K562 (cell line): Measurements from ENCODE around the gene ATXN7L1. TPM values are rescaled to one million over a fixed set of nuclear protein-coding genes. Genes with fewer than 3 reads are reported as not detected.

Experiments
- EHMT2 ChIP-seq: fragments of 450-650 bp; IDR thresholded peaks from 2 replicates; pipeline ENCODE4 v1.6.1; 2018; ENCODE audit warnings: antibody characterized with exemption
- ELF1 ChIP-seq: fragments of 200-800 bp; sonication (Bioruptor generic); IDR thresholded peaks from 2 replicates; pipeline ENCODE4 v1.6.1; 2016; ENCODE audit warnings: missing genetic modification characterization, missing compliant biosample characterization
- EP400 ChIP-seq: fragments of 450-650 bp; IDR thresholded peaks from 2 replicates; pipeline ENCODE4 v1.6.1; 2017; ENCODE audit warnings: antibody characterized with exemption, mild to moderate bottlenecking, moderate library complexity
- HMG20A ChIP-seq: fragments of 450-650 bp; formaldehyde crosslinking; conservative IDR thresholded peaks from 2 replicates; pipeline ENCODE4 v1.4.0; 2020; ENCODE audit warnings: mild to moderate bottlenecking, mixed read lengths
- NONO ChIP-seq, 2 experiments: fragments of 200-400 bp in 1 of 2; fragments of 450-650 bp in 1 of 2; formaldehyde crosslinking in 1 of 2; IDR thresholded peaks; 2 replicates each; pipeline ENCODE4 v1.6.1; 2017; ENCODE audit warnings: low read depth in 2 of 2, mild to moderate bottlenecking in 2 of 2, moderate library complexity in 2 of 2, low read length in 1 of 2
- SREBF1 ChIP-seq: fragments of 150-350 bp; IDR thresholded peaks from 2 replicates; pipeline ENCODE4 v1.6.1; 2014; ENCODE audit warnings: antibody characterized with exemption, low read depth, low read length, borderline replicate concordance
- TOE1 ChIP-seq, 2 experiments: fragments of 450-650 bp in 1 of 2; sonication (generic) in 1 of 2; formaldehyde crosslinking in 1 of 2; IDR thresholded peaks; 2 replicates each; pipeline versions ENCODE4 v1.7.1 to v1.8.0; 2016 to 2022; ENCODE audit warnings: borderline replicate concordance in 2 of 2, mild to moderate bottlenecking in 2 of 2, antibody characterized with exemption in 1 of 2, inconsistent platforms in 1 of 2, low read depth in 1 of 2, missing genetic modification reagents in 1 of 2, moderate library complexity in 1 of 2
- ZC3H11A ChIP-seq: IDR thresholded peaks from 2 replicates; pipeline ENCODE4 v1.6.1; 2012; ENCODE audit warnings: low read depth, low read length, improper control_type of control experiment
- ZNF217 ChIP-seq: sonication (generic); formaldehyde crosslinking; IDR thresholded peaks from 2 replicates; pipeline ENCODE4 v1.8.0; 2022; ENCODE audit warnings: mild to moderate bottlenecking, missing genetic modification reagents
- polyA plus RNA-seq, 8 experiments: library from polyadenylated mRNA; depleted of rRNA in 4 of 8; stranded (reverse) in 5 of 8; unstranded in 3 of 8; fragments of >200 nt; fragmentation: Nextera tagmentation in 2 of 8; fragmentation: Illumina TruSeq in 1 of 8; extraction: Ambion mirVana in 2 of 8; extraction: Trizol in 1 of 8; gene quantifications; 2 replicates each; pipeline versions ENCODE4 v1.2.1 to v1.2.3, GENCODE V29; 2011 to 2014; ENCODE audit warnings: inconsistent platforms in 1 of 8, missing spikeins in 1 of 8
- total RNA-seq, 7 experiments: library from RNA; depleted of rRNA in 6 of 7; stranded (reverse); fragments of >200 nt in 6 of 7; fragmentation: Illumina TruSeq in 2 of 7; extraction: Trizol in 2 of 7; gene quantifications; 2 replicates each; pipeline versions ENCODE4 v1.2.1 to v1.2.3, GENCODE V29; 2011 to 2021; ENCODE audit warnings: low replicate concordance in 1 of 7
- TF ChIP-seq, protein P1 (sequence below): IDR thresholded peaks from 2 replicates; pipeline ENCODE4 v1.6.1; 2016; ENCODE audit warnings: missing genetic modification characterization, missing compliant biosample characterization
- TF ChIP-seq, protein P2 (sequence below), 2 experiments: fragments of 450-650 bp; conservative IDR thresholded peaks; 2 replicates each; pipeline ENCODE4 v1.6.1; 2017; ENCODE audit warnings: mild to moderate bottlenecking in 2 of 2, moderate library complexity in 2 of 2
- TF ChIP-seq, protein P3 (sequence below): fragments of 450-650 bp; IDR thresholded peaks from 2 replicates; pipeline ENCODE4 v1.7.0; 2016; ENCODE audit warnings: borderline replicate concordance
- TF ChIP-seq, protein P4 (sequence below): fragments of 450-650 bp; IDR thresholded peaks from 2 replicates; pipeline ENCODE4 v1.6.1; 2016; ENCODE audit warnings: missing biosample characterization, missing genetic modification characterization
- TF ChIP-seq, protein P5 (sequence below), 2 experiments: fragments of 450-650 bp; IDR thresholded peaks; 2 replicates each; pipeline ENCODE4 v1.6.1; 2018; ENCODE audit warnings: mild to moderate bottlenecking in 2 of 2, low read depth in 1 of 2; ENCODE audit not compliant: partially characterized antibody in 2 of 2

Gene ATXN7L1
- total and polyA plus RNA-seq, 9 of the 15 experiments (the other 6 are each of a cell fraction or from before 2014, with no cell fraction given), result 6.6 to 13.7 (median 10.7) TPM

DNA sequence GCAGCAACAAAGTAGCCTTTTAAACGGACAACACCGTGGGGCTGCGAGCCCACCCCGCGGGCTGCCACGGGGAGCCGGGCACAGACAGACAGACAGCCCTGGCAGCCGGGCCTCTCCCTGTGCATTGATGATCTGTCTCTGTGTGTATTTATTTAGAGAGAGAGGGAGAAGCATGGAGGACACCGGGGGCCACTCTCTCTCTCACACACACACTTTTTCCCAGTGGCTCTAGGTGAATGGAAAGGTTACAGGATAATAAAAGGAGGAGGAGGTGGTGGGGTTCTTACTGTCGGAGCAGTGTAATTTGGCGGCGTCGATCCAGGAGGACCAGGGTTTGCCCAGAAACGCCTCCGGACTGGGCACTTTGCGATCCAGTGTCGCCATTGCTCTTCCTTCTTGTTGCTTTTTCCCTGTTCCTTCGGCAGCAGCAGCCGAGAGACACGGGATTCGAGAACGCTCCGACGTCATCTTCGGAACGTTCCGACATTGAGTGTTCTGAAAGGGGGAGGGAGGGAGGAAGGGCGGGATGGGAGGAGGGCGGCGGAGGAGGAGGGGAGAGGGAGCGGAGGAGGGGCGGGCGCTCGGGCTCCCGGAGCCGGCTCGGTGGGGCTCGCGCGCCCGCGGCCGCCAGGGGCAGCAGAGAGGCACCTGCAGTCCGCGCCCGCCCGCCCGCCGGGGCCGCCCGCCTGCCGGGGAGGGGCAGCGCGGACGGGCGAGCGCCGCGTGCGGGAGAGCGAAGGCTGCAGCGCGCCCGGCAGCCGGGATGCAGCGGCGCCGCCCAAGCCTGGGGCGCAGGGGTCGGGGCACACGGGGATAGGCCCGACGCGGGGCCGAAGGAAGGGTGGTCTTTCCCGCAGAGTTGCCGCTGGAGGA lies at the start of gene ATXN7L1 (continued):
- TF ChIP-seq ELF1 (tag) (peak; percentile 32; the same call in 1 of the 2 replicates), ZC3H11A (no peak), SREBF1 (no peak), EHMT2 (no peak), EP400 (peak; percentile 55; the same call in 1 of the 2 replicates), TOE1 (IDR thresholded peaks at IDR 0.05; ENCODE audit: borderline replicate concordance) (peak; percentile 27; the same call in 1 of the 2 replicates), TOE1 (CRISPR knock-in tag; IDR thresholded peaks at IDR 0.05; ENCODE audit: borderline replicate concordance, low read depth) (no peak), HMG20A (CRISPR knock-in tag) (no peak), ZNF217 (CRISPR knock-in tag) (no peak), NONO (IDR thresholded peaks at IDR 0.05; ENCODE audit: low read depth in 2 of 2, low read length in 1 of 2) (peak in 1 of 2 experiments; percentile 93; a peak in 1 of 4 replicates)
- TF ChIP-seq, protein P1, sequence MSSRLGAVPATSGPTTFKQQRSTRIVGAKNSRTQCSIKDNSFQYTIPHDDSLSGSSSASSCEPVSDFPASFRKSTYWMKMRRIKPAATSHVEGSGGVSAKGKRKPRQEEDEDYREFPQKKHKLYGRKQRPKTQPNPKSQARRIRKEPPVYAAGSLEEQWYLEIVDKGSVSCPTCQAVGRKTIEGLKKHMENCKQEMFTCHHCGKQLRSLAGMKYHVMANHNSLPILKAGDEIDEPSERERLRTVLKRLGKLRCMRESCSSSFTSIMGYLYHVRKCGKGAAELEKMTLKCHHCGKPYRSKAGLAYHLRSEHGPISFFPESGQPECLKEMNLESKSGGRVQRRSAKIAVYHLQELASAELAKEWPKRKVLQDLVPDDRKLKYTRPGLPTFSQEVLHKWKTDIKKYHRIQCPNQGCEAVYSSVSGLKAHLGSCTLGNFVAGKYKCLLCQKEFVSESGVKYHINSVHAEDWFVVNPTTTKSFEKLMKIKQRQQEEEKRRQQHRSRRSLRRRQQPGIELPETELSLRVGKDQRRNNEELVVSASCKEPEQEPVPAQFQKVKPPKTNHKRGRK (tag), result no peak
- TF ChIP-seq, protein P2, sequence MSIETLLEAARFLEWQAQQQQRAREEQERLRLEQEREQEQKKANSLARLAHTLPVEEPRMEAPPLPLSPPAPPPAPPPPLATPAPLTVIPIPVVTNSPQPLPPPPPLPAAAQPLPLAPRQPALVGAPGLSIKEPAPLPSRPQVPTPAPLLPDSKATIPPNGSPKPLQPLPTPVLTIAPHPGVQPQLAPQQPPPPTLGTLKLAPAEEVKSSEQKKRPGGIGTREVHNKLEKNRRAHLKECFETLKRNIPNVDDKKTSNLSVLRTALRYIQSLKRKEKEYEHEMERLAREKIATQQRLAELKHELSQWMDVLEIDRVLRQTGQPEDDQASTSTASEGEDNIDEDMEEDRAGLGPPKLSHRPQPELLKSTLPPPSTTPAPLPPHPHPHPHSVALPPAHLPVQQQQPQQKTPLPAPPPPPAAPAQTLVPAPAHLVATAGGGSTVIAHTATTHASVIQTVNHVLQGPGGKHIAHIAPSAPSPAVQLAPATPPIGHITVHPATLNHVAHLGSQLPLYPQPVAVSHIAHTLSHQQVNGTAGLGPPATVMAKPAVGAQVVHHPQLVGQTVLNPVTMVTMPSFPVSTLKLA (conservative IDR thresholded peaks at IDR 0.05), result 0 out of 4 replicates have a peak, but pooled peaks of 1 of the 2 experiments have one; percentile 37
- TF ChIP-seq, protein P3, sequence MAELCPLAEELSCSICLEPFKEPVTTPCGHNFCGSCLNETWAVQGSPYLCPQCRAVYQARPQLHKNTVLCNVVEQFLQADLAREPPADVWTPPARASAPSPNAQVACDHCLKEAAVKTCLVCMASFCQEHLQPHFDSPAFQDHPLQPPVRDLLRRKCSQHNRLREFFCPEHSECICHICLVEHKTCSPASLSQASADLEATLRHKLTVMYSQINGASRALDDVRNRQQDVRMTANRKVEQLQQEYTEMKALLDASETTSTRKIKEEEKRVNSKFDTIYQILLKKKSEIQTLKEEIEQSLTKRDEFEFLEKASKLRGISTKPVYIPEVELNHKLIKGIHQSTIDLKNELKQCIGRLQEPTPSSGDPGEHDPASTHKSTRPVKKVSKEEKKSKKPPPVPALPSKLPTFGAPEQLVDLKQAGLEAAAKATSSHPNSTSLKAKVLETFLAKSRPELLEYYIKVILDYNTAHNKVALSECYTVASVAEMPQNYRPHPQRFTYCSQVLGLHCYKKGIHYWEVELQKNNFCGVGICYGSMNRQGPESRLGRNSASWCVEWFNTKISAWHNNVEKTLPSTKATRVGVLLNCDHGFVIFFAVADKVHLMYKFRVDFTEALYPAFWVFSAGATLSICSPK, result no peak
- TF ChIP-seq, protein P4, sequence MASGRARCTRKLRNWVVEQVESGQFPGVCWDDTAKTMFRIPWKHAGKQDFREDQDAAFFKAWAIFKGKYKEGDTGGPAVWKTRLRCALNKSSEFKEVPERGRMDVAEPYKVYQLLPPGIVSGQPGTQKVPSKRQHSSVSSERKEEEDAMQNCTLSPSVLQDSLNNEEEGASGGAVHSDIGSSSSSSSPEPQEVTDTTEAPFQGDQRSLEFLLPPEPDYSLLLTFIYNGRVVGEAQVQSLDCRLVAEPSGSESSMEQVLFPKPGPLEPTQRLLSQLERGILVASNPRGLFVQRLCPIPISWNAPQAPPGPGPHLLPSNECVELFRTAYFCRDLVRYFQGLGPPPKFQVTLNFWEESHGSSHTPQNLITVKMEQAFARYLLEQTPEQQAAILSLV, result no peak
- TF ChIP-seq, protein P5, sequence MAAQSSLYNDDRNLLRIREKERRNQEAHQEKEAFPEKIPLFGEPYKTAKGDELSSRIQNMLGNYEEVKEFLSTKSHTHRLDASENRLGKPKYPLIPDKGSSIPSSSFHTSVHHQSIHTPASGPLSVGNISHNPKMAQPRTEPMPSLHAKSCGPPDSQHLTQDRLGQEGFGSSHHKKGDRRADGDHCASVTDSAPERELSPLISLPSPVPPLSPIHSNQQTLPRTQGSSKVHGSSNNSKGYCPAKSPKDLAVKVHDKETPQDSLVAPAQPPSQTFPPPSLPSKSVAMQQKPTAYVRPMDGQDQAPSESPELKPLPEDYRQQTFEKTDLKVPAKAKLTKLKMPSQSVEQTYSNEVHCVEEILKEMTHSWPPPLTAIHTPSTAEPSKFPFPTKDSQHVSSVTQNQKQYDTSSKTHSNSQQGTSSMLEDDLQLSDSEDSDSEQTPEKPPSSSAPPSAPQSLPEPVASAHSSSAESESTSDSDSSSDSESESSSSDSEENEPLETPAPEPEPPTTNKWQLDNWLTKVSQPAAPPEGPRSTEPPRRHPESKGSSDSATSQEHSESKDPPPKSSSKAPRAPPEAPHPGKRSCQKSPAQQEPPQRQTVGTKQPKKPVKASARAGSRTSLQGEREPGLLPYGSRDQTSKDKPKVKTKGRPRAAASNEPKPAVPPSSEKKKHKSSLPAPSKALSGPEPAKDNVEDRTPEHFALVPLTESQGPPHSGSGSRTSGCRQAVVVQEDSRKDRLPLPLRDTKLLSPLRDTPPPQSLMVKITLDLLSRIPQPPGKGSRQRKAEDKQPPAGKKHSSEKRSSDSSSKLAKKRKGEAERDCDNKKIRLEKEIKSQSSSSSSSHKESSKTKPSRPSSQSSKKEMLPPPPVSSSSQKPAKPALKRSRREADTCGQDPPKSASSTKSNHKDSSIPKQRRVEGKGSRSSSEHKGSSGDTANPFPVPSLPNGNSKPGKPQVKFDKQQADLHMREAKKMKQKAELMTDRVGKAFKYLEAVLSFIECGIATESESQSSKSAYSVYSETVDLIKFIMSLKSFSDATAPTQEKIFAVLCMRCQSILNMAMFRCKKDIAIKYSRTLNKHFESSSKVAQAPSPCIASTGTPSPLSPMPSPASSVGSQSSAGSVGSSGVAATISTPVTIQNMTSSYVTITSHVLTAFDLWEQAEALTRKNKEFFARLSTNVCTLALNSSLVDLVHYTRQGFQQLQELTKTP (IDR thresholded peaks at IDR 0.05; ENCODE audit: low read depth in 1 of 2, partially characterized antibody in 2 of 2), result peak in 1 of 2 experiments; percentile 60
